ENCODE data around the gene NACA2.
A peak's percentile ranks its signal among the peaks of the same experiment; 100 is the strongest.

NACA2 gene

DNA sequence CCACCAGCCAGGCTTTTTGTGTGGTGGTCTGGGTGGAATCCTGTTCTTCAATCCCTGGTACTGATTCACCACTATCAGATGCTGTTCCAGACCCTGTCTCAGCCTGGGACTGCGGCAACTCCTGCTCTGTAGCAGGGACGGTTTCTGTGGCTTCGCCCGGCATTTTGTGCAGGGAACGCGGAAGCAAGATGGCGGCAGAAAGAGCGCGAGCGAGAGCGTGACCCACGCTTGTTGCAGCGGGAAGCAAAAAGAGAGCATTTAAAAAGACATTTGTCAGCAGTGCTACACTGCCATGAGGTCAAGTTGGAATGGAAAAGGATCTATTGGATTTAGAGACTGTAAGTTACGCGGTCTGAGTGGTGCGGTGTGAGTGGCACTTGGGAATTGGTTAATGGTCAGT, at the start of gene NACA2:
NACA2 (minus strand) TSS at position 202 of the 400 bp plus-strand sequence; CDS start at position 163, 39 bp downstream.
- no peak within 1 kb of the TSS for H3K27ac ChIP-seq
- TF ChIP-seq, protein P1, sequence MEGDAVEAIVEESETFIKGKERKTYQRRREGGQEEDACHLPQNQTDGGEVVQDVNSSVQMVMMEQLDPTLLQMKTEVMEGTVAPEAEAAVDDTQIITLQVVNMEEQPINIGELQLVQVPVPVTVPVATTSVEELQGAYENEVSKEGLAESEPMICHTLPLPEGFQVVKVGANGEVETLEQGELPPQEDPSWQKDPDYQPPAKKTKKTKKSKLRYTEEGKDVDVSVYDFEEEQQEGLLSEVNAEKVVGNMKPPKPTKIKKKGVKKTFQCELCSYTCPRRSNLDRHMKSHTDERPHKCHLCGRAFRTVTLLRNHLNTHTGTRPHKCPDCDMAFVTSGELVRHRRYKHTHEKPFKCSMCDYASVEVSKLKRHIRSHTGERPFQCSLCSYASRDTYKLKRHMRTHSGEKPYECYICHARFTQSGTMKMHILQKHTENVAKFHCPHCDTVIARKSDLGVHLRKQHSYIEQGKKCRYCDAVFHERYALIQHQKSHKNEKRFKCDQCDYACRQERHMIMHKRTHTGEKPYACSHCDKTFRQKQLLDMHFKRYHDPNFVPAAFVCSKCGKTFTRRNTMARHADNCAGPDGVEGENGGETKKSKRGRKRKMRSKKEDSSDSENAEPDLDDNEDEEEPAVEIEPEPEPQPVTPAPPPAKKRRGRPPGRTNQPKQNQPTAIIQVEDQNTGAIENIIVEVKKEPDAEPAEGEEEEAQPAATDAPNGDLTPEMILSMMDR (conservative IDR thresholded peaks at IDR 0.05), result no peak

- TF ChIP-seq, protein P1 (conservative IDR thresholded peaks at IDR 0.05), result no peak
- H3K27ac ChIP-seq, result no peak overlapping the region
Measured at GRCh38 chr17:61639818-61640217, 48.8 kb upstream of the NACA2 start.

- no peak overlapping the region for H3K27ac ChIP-seq
- TF ChIP-seq, protein P1 (conservative IDR thresholded peaks at IDR 0.05), result no peak
Measured at GRCh38 chr17:61638087-61638486, 47.1 kb upstream of the NACA2 start.

- TF ChIP-seq, protein P1 (conservative IDR thresholded peaks at IDR 0.05), result peak; percentile 87
- H3K27ac ChIP-seq, result no peak overlapping the region
Measured at GRCh38 chr17:61635913-61636432, 45.0 kb upstream of the NACA2 start.

DNA sequence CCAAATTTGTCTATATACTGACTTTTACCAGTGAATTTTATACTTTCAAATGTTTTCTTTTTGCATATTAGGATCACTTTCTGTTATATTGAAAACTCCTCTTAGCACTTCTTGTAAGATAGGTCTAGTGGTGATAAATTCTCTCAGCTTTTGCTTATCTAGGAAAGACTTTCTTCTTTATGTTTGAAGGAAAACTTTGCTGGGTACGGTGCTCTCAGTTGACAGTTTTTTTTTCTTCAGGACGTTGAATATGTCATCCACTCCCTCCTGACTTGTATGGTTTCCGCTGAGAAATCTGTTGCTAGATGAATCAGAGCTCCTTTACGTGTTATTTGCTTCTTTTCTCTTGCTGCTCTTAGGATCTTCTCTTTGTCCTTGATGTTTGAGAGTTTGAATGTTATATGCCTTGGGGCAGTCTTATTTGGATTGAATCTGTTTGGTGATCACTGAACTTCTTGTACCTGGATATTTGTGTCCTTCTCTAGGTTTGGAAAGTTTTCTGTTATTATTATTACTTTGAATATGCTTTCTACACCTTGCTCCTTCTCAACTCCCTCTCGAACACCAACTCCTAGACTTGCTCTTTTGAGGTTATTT, 44.0 kb upstream of the NACA2 start:
- TF ChIP-seq, protein P1 (conservative IDR thresholded peaks at IDR 0.05), result no peak
- no peak overlapping the region for H3K27ac ChIP-seq

DNA sequence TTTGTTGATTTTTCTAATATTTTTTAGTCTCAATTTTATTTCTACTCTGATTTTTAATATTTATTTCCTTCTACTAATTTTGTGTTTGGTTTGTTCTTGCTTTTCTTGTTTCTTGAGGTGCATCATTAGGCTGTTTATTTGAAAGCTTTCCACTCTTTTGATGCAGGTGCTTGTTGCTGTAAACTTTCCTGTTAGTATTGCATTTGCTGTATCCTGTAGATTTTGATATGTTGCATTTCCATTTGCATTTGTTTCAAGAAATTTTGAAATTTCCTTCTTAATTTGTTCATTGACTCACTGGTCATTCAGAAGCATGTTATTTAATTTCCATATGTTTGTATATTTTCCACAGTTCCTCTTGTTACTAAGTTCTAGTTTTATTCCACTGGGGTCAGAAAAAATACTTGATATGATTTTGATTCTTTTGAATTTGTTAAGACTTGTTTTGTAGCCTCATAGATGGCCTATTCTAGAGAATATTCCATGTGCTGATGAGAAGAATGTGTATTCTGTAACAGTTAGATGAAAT, 43.1 kb upstream of the NACA2 start:
- TF ChIP-seq, protein P1 (conservative IDR thresholded peaks at IDR 0.05), result no peak

GRCh38 chr17:61632826-61633225, 41.8 kb upstream of the NACA2 start:
- TF ChIP-seq, protein P1 (conservative IDR thresholded peaks at IDR 0.05), result no peak
- no peak overlapping the region for H3K27ac ChIP-seq

More for the DNA sequence above, 43.1 kb upstream of the NACA2 start:
- H3K27ac ChIP-seq, result no peak overlapping the region
